ENCODE data around the gene CSRNP3. TPM values are rescaled to one million over a fixed set of nuclear protein-coding genes. Genes with fewer than 3 reads are reported as not detected.

The CSRNP3 gene
- total RNA-seq, 1 donor, result 2.6 TPM

DNA sequence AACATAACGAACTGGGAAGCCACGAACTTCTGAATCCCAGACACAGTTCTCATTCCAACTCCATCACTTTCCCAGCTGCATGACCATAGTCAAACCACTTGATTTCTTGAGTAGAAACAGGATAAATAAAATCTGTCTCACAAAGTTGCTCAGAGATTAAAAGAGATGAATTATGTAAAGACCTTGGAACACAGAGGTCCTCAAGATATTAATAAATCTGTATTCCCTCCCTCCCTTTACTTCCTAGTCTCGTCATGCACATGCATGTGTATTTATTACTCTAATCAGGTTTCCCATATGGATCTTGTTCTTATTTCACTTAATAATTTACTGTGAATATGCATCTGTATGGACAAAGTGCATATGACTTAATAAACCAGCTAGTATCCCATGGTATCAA lies 21.1 kb upstream of the CSRNP3 start:
- no peak for DNase-seq (ENCODE audit: low read depth)

DNA sequence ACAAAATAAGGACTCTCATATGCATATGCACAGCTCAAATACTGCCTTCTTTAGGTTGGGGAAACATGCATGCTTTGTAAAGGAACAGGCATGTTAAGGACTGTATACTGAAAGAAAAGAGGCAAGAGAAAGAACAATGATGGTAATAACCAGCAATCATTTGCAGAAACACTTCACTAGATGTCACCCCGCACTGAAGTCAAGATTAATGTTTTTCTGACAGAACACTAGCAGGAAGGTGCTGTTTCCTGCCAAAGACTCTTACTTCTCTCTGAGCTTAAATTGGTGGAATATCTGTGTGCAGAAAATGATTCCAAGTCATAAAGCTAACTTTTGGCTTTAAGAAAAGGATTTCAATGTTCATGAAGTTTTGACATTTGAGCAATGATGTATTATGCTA lies 19.3 kb upstream of the CSRNP3 start:
- H3K4me3 ChIP-seq (ENCODE audit: low read depth, low read length), result no peak overlapping the region
- TF ChIP-seq, protein P1, sequence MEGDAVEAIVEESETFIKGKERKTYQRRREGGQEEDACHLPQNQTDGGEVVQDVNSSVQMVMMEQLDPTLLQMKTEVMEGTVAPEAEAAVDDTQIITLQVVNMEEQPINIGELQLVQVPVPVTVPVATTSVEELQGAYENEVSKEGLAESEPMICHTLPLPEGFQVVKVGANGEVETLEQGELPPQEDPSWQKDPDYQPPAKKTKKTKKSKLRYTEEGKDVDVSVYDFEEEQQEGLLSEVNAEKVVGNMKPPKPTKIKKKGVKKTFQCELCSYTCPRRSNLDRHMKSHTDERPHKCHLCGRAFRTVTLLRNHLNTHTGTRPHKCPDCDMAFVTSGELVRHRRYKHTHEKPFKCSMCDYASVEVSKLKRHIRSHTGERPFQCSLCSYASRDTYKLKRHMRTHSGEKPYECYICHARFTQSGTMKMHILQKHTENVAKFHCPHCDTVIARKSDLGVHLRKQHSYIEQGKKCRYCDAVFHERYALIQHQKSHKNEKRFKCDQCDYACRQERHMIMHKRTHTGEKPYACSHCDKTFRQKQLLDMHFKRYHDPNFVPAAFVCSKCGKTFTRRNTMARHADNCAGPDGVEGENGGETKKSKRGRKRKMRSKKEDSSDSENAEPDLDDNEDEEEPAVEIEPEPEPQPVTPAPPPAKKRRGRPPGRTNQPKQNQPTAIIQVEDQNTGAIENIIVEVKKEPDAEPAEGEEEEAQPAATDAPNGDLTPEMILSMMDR (IDR thresholded peaks at IDR 0.05; ENCODE audit: insufficient read depth, low read depth, low read length), result no peak
- no peak for DNase-seq (ENCODE audit: low read depth)

More for the DNA sequence above, 21.1 kb upstream of the CSRNP3 start:
- TF ChIP-seq, protein P1 (IDR thresholded peaks at IDR 0.05; ENCODE audit: insufficient read depth, low read depth, low read length), result no peak
- H3K4me3 ChIP-seq (ENCODE audit: low read depth, low read length), result no peak overlapping the region

GRCh38 chr2:165452327-165452726 lies 17.2 kb upstream of the CSRNP3 start:
- no peak for DNase-seq (ENCODE audit: low read depth)
- H3K4me3 ChIP-seq (ENCODE audit: low read depth, low read length), result no peak overlapping the region
- TF ChIP-seq, protein P1 (IDR thresholded peaks at IDR 0.05; ENCODE audit: insufficient read depth, low read depth, low read length), result no peak

DNA sequence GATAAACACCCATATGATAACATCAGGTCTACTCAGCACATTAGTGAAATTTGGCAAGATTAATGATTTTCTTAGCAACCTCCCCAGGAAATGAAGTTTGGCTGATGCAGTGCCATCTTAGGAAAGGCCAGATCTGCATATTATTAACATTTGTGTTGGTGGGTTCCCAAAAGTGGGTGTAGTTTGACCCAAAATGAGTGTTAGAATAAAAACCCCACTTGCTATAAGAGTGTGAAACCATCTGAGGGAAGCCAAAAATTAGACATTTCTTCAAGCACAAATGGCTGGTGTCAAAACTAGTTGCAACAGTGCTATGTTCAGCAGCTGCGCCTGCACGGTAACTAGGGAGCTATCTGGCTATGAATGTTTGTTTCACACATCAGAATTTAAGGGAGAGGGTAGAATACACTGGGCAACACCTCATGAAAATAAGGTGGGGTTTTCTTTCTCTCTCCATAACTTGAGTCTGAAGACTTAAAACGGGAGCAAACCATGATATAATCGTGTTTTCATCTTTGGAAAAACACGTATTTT lies 15.9 kb upstream of the CSRNP3 start:
- TF ChIP-seq, protein P1 (IDR thresholded peaks at IDR 0.05; ENCODE audit: insufficient read depth, low read depth, low read length), result no peak
- no peak overlapping the region for H3K4me3 ChIP-seq (ENCODE audit: low read depth, low read length)
- DNase-seq (ENCODE audit: low read depth), result no peak

DNA sequence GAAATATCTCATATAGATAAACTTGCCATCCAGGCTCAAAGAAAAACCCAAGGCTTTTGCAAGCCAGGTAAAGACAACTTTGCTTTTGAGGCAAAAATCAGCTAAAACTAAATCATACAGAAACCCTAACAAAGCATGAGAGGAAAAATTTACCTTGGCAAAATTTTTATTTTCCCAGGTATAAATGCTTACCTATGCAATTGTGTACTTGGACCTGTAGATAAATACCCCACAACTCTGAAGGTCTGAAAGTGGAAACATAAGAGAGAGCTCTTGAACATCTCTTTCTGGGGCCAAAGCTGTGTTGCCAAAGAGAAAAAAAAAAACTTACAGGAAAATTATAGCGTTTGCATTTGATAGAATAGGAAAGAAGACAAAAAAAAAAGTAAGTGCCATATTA lies 14.6 kb upstream of the CSRNP3 start:
- H3K4me3 ChIP-seq (ENCODE audit: low read depth, low read length), result no peak overlapping the region
- DNase-seq (ENCODE audit: low read depth), result no peak
- TF ChIP-seq, protein P1 (IDR thresholded peaks at IDR 0.05; ENCODE audit: insufficient read depth, low read depth, low read length), result no peak

- H3K4me3 ChIP-seq (ENCODE audit: low read depth, low read length), result no peak overlapping the region
- DNase-seq (ENCODE audit: low read depth), result no peak
- TF ChIP-seq, protein P1 (IDR thresholded peaks at IDR 0.05; ENCODE audit: insufficient read depth, low read depth, low read length), result no peak
These were observed 13.5 kb upstream of the CSRNP3 start for GRCh38 chr2:165456027-165456426.

- TF ChIP-seq, protein P1 (IDR thresholded peaks at IDR 0.05; ENCODE audit: insufficient read depth, low read depth, low read length), result no peak
- DNase-seq (ENCODE audit: low read depth), result no peak
- no peak overlapping the region for H3K4me3 ChIP-seq (ENCODE audit: low read depth, low read length)
These were observed 7.1 kb upstream of the CSRNP3 start for GRCh38 chr2:165462443-165462842.
